ENCODE measurements around the gene MPV17. TPM values are rescaled to one million over a fixed set of nuclear protein-coding genes. Genes with fewer than 3 reads are reported as not detected.

Gene MPV17
- total and polyA plus RNA-seq, 9 of the 15 experiments (the other 6 are each of a cell fraction or from before 2014, with no cell fraction given) = 54.7 to 140 (median 70.2) TPM

GRCh38 chr2:27320958-27321543, 1.8 kb downstream of the MPV17 start (continued):
- TF ChIP-seq SMAD1 (IDR thresholded peaks at IDR 0.05; ENCODE audit: low read depth, low read length, partially characterized antibody) (no peak), POLR3G (IDR thresholded peaks at IDR 0.05; ENCODE audit: extremely low read depth, insufficient read length, insufficient replicate concordance) (no peak), E4F1 (CRISPR knock-in tag; IDR thresholded peaks at IDR 0.05; ENCODE audit: borderline replicate concordance) (no peak), ZBTB49 (CRISPR knock-in tag; IDR thresholded peaks at IDR 0.05; ENCODE audit: borderline replicate concordance) (no peak), MEIS2 (IDR thresholded peaks at IDR 0.05; ENCODE audit: partially characterized antibody) (peak; percentile 80), ZNF41 (CRISPR knock-in tag; conservative IDR thresholded peaks at IDR 0.05) (no peak), ATF4 (CRISPR knock-in tag; IDR thresholded peaks at IDR 0.05) (no peak), ZNF668 (CRISPR knock-in tag; IDR thresholded peaks at IDR 0.05) (no peak), IRF9 (tag; IDR thresholded peaks at IDR 0.05) (no peak), HDAC6 (IDR thresholded peaks at IDR 0.05; ENCODE audit: low read depth, low read length) (no peak), HMGN3 (IDR thresholded peaks at IDR 0.05; ENCODE audit: borderline replicate concordance, extremely low read depth, insufficient read length, low read depth, low read length) (no peak), ZBTB34 (CRISPR knock-in tag; IDR thresholded peaks at IDR 0.05) (no peak), ZBTB1 (CRISPR knock-in tag; IDR thresholded peaks at IDR 0.05; ENCODE audit: borderline replicate concordance, low read depth) (no peak), ETV5 (CRISPR knock-in tag; IDR thresholded peaks at IDR 0.05; ENCODE audit: low read depth) (no peak), SLC30A9 (CRISPR knock-in tag; IDR thresholded peaks at IDR 0.05) (no peak), LARP7 (IDR thresholded peaks at IDR 0.05) (no peak), SAP30 (IDR thresholded peaks at IDR 0.05; ENCODE audit: borderline replicate concordance, insufficient read depth, low read depth, low read length, poor library complexity, severe bottlenecking) (no peak)

Measured in K562 (cell line).